ENCODE data around the gene DHX30. TPM values are rescaled to one million over a fixed set of nuclear protein-coding genes. Genes with fewer than 3 reads are reported as not detected.
A peak's percentile ranks its signal among the peaks of the same experiment; 100 is the strongest.

DHX30 gene
- total RNA-seq, 1 donor from 2014 or later, result 142 TPM

DNA sequence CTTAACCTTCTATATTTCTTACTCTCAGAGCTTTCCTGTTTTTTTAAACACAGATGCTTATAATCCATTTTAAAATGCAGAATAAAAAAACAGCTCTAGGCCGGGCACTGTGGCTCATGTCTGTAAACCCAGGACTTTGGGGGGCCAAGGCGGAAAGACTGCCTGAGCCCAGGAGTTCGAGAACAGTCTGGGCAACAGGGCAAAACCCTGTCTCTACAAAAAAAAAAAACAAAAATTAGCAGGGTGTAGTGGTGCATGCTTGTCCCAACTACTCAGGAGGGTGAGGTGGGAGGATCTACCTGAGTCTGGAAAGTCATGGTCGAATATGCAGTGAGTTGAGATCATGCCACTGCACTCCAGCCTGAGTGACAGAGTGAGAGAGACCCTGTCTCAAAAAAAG lies 36.8 kb upstream of the DHX30 start:
- no peak for TF ChIP-seq CTCF (conservative IDR thresholded peaks at IDR 0.05)
- H3K36me3 Mint-ChIP-seq (ENCODE audit: low read depth), result peaks cover 11% of the 10 kb centered on the region
- no peak overlapping the region for H3K4me3 Mint-ChIP-seq
- no peaks in the 10 kb centered on the region for H3K9me3 Mint-ChIP-seq
- H3K27ac Mint-ChIP-seq (ENCODE audit: unreplicated experiment), result no peak overlapping the region
- peaks cover 3% of the 10 kb centered on the region for H3K4me1 Mint-ChIP-seq
- H3K27me3 Mint-ChIP-seq (ENCODE audit: low read depth), result no peaks in the 10 kb centered on the region
- no peak for DNase-seq (ENCODE audit: low read depth, low spot score)

- H3K27me3 Mint-ChIP-seq (ENCODE audit: low read depth), result no peaks in the 10 kb centered on the region
- H3K27ac Mint-ChIP-seq (ENCODE audit: unreplicated experiment), result no peak overlapping the region
- no peak overlapping the region for H3K4me3 Mint-ChIP-seq
- peaks cover 5% of the 10 kb centered on the region for H3K4me1 Mint-ChIP-seq
- peaks cover 12% of the 10 kb centered on the region for H3K36me3 Mint-ChIP-seq (ENCODE audit: low read depth)
- no peaks in the 10 kb centered on the region for H3K9me3 Mint-ChIP-seq
- TF ChIP-seq CTCF (conservative IDR thresholded peaks at IDR 0.05), result no peak
- no peak for DNase-seq (ENCODE audit: low read depth, low spot score)
Observed at GRCh38 chr3:47772047-47772446, 30.9 kb upstream of the DHX30 start.

DNA sequence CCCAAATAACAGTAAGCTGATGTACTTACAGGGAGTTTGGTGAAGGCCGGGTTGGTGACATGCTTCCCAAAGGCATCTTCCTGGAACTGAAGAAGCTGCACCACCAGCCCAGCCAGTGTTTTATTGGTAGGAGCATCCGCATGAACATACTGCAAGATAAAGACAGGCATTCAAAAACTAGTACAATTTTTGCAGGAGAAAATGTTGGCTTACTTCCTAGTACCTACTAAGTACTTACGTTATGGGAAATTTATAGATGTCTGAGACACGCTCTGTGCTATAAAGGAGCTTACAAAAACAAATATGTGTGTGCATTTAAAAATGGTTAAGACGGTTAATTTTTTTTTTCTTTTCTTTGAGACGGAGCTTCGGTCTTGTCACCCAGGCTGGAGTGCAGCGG lies 30.1 kb upstream of the DHX30 start:
- peaks cover 12% of the 10 kb centered on the region for H3K36me3 Mint-ChIP-seq (ENCODE audit: low read depth)
- no peak for TF ChIP-seq CTCF (conservative IDR thresholded peaks at IDR 0.05)
- no peaks in the 10 kb centered on the region for H3K9me3 Mint-ChIP-seq
- H3K4me3 Mint-ChIP-seq, result no peak overlapping the region
- H3K27me3 Mint-ChIP-seq (ENCODE audit: low read depth), result no peaks in the 10 kb centered on the region
- peaks cover 5% of the 10 kb centered on the region for H3K4me1 Mint-ChIP-seq
- DNase-seq (ENCODE audit: low read depth, low spot score), result no peak
- no peak overlapping the region for H3K27ac Mint-ChIP-seq (ENCODE audit: unreplicated experiment)

DNA sequence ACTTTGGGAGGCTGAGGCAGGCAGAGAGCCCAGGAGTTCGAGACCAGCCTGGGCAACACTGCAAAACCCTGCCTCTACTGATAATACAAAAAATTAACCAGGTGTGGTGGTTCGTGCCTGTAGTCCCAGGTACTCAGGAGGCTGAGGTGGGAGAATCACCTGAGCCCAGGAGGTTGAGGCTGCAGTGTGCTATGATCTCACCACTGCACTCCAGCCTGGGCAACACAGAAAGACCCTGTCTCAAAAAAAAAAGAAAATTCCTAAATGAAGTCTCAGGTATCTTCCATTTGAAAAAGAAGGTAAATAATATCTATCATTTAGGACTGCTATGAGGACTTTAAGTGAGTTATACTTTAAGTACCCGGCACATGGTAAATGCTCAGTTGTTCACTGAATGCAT lies 24.2 kb upstream of the DHX30 start:
- no peak for TF ChIP-seq CTCF (conservative IDR thresholded peaks at IDR 0.05)
- Mint-ChIP-seq H3K9me3 (no peaks in the 10 kb centered on the region), H3K27ac (ENCODE audit: unreplicated experiment) (no peak overlapping the region), H3K4me3 (no peak overlapping the region), H3K36me3 (ENCODE audit: low read depth) (peaks cover 6% of the 10 kb centered on the region), H3K27me3 (ENCODE audit: low read depth) (peaks cover 3% of the 10 kb centered on the region), H3K4me1 (peaks cover 30% of the 10 kb centered on the region)
- DNase-seq (ENCODE audit: low read depth, low spot score), result no peak

- Mint-ChIP-seq H3K4me1 (peaks cover 27% of the 10 kb centered on the region), H3K27ac (ENCODE audit: unreplicated experiment) (peak overlapping the region; percentile 99), H3K9me3 (no peaks in the 10 kb centered on the region), H3K4me3 (peak overlapping the region; percentile 96), H3K27me3 (ENCODE audit: low read depth) (peaks cover 3% of the 10 kb centered on the region), H3K36me3 (ENCODE audit: low read depth) (peaks cover 6% of the 10 kb centered on the region)
- no peak for TF ChIP-seq CTCF (conservative IDR thresholded peaks at IDR 0.05)
- DNase-seq (ENCODE audit: low read depth, low spot score), result peak; percentile 54
Observed at GRCh38 chr3:47780741-47781684, 21.9 kb upstream of the DHX30 start.

All from neural crest cell (in vitro differentiated cells).